OCI-LY3 (cell line): ENCODE measurements around the gene MYLK.

ENCODE experiments used
- H2AFZ ChIP-seq: fragments of 200-600, 300-600 bp; shearing (Covaris generic); 2 replicates; pipeline ENCODE4 v1.6.0; 2014; ENCODE audit warnings: antibody characterized with exemption, low read depth, low read length
- H3K27ac ChIP-seq: fragments of 200-600, 300-600 bp; sonication (generic); 2 replicates; pipeline ENCODE4 v1.5.1; 2014; ENCODE audit warnings: mild to moderate bottlenecking, low read length, moderate library complexity, mixed read lengths
- H3K27me3 ChIP-seq: fragments of 200-600, 300-600 bp; sonication (generic); 2 replicates; pipeline ENCODE4 v1.6.1; 2014; ENCODE audit warnings: low read depth, low read length, mixed read lengths
- H3K36me3 ChIP-seq: fragments of 200-600, 300-600 bp; sonication (generic); replicated peaks from 2 replicates; pipeline ENCODE3; 2014; ENCODE audit warnings: low read depth, low read length, mixed read lengths
- H3K4me1 ChIP-seq: fragments of 300-600, 200-600 bp; sonication (generic); 2 replicates; pipeline ENCODE4 v1.6.1; 2014; ENCODE audit warnings: low read length, mixed read lengths
- H3K4me2 ChIP-seq: fragments of 200-600, 300-600 bp; sonication (generic); 2 replicates; pipeline ENCODE4 v1.6.1; 2014; ENCODE audit warnings: low read length, mixed read lengths
- H3K4me3 ChIP-seq: fragments of 300-600, 200-600 bp; sonication (generic); 2 replicates; pipeline ENCODE4 v1.5.1; 2014; ENCODE audit warnings: antibody characterized with exemption, mild to moderate bottlenecking, low read length, moderate library complexity
- H3K79me2 ChIP-seq: fragments of 300-600, 200-600 bp; shearing (Covaris generic); 2 replicates; pipeline ENCODE4 v1.6.1; 2014; ENCODE audit warnings: mild to moderate bottlenecking, low read length, mixed read lengths
- H3K9ac ChIP-seq: fragments of 300-600, 200-600 bp; shearing (Covaris generic); 2 replicates; pipeline ENCODE4 v1.6.0; 2014; ENCODE audit warnings: mild to moderate bottlenecking, low read length, moderate library complexity
- H3K9me3 ChIP-seq: fragments of 200-600, 300-600 bp; shearing (Covaris generic); 2 replicates; pipeline ENCODE4 v1.6.1; 2014; ENCODE audit warnings: low read length, mixed read lengths; ENCODE audit not compliant: insufficient read depth
- H4K20me1 ChIP-seq: fragments of 200-600, 300-600 bp; sonication (generic); 2 replicates; pipeline ENCODE4 v1.6.1; 2016; ENCODE audit warnings: low read length, mixed read lengths; ENCODE audit not compliant: insufficient read depth
- CTCF ChIP-seq: fragments of 200-600, 300-600 bp; sonication (generic); IDR thresholded peaks from 2 replicates; pipeline ENCODE4 v1.5.1; 2014; ENCODE audit warnings: antibody characterized with exemption, low read length, low read depth
- EZH2phosphoT487 ChIP-seq: fragments of 200-600 bp; shearing (Covaris generic); IDR thresholded peaks from 2 replicates; pipeline ENCODE4 v1.6.1; 2018; ENCODE audit warnings: antibody characterized with exemption, mixed run types, low read depth

Gene MYLK

GRCh38 chr3:123688241-123688747 lies 195.8 kb downstream of the MYLK start:
- H3K4me2 ChIP-seq: no peak overlapping the region
- H2AFZ ChIP-seq: no peak overlapping the region
- H3K27ac ChIP-seq: no peak overlapping the region

DNA sequence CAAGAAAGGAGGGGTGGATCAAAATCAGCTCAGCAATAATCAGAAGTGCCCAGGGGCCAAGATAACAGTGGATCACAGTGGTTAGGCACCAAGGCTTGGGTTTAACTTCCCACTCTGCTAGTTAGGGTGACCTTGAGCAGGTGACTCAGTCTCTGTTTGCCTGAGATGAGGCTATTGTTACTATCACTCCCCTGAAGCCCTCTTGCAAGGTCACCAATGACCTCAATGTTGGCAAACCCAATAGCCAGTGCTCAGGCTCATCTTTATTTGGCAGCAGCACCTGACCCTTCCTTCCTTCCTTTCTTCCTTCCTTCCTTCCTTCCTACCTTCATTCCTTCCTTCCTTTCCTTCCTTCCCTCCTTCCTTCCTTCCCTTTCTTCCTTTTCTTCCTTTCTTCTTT lies 196.8 kb downstream of the MYLK start:
- TF ChIP-seq EZH2phosphoT487: no peak
- TF ChIP-seq CTCF: no peak
- Histone ChIP-seq H3K36me3 (no peaks in the 10 kb centered on the region), H2AFZ (no peak overlapping the region), H3K27ac (no peak overlapping the region), H3K79me2 (no peaks in the 10 kb centered on the region), H3K9me3 (no peaks in the 10 kb centered on the region), H3K4me2 (no peak overlapping the region), H3K9ac (no peak overlapping the region), H3K27me3 (0 out of 2 replicates have a peak, but pooled peaks cover 3% of the 10 kb centered on the region), H3K4me3 (no peak overlapping the region), H4K20me1 (no peaks in the 10 kb centered on the region), H3K4me1 (no peaks in the 10 kb centered on the region)

More at GRCh38 chr3:123688241-123688747, 195.8 kb downstream of the MYLK start:
- H3K36me3 ChIP-seq: no peaks in the 10 kb centered on the region
- TF ChIP-seq CTCF: no peak
- no peak for TF ChIP-seq EZH2phosphoT487
- 0 out of 2 replicates have a peak, but pooled peaks cover 3% of the 10 kb centered on the region for H3K27me3 ChIP-seq
- no peaks in the 10 kb centered on the region for H4K20me1 ChIP-seq
- no peak overlapping the region for H3K4me3 ChIP-seq
- no peaks in the 10 kb centered on the region for H3K9me3 ChIP-seq
- no peaks in the 10 kb centered on the region for H3K4me1 ChIP-seq
- H3K79me2 ChIP-seq: no peaks in the 10 kb centered on the region
- no peak overlapping the region for H3K9ac ChIP-seq

GRCh38 chr3:123686251-123686650 lies 197.9 kb downstream of the MYLK start:
- Histone ChIP-seq H4K20me1 (no peaks in the 10 kb centered on the region), H3K36me3 (no peaks in the 10 kb centered on the region), H3K9me3 (no peaks in the 10 kb centered on the region), H3K9ac (no peak overlapping the region), H3K27me3 (peaks cover 2% of the 10 kb centered on the region; the same call in 1 of the 2 replicates), H3K4me3 (no peak overlapping the region), H3K79me2 (no peaks in the 10 kb centered on the region), H2AFZ (no peak overlapping the region), H3K4me2 (no peak overlapping the region), H3K27ac (no peak overlapping the region), H3K4me1 (no peaks in the 10 kb centered on the region)
- TF ChIP-seq EZH2phosphoT487: no peak
- no peak for TF ChIP-seq CTCF

- no peaks in the 10 kb centered on the region for H3K9me3 ChIP-seq
- no peak overlapping the region for H3K27ac ChIP-seq
- H4K20me1 ChIP-seq: no peaks in the 10 kb centered on the region
- peaks cover 5% of the 10 kb centered on the region for H3K27me3 ChIP-seq
- no peaks in the 10 kb centered on the region for H3K4me1 ChIP-seq
- H3K9ac ChIP-seq: no peak overlapping the region
- H2AFZ ChIP-seq: no peak overlapping the region
- no peaks in the 10 kb centered on the region for H3K79me2 ChIP-seq
- no peak overlapping the region for H3K4me2 ChIP-seq
- no peak for TF ChIP-seq CTCF
- TF ChIP-seq EZH2phosphoT487: no peak
- H3K4me3 ChIP-seq: no peak overlapping the region
- H3K36me3 ChIP-seq: no peaks in the 10 kb centered on the region
These were observed 198.4 kb downstream of the MYLK start for GRCh38 chr3:123685780-123686179.
